Urinary bladder (tissue), 4 donors: ENCODE measurements around the gene KCNQ1OT1. TPM values are rescaled to one million over a fixed set of nuclear protein-coding genes. Genes with fewer than 3 reads are reported as not detected.

Source experiments
- DNase-seq: peaks from one replicate; pipeline ENCODE4 v3.0.0-alpha.2; 2015; ENCODE audit errors: extremely low spot score
- H3K27ac ChIP-seq: one replicate; pipeline ENCODE4 v1.5.1; 2013; ENCODE audit warnings: low read depth, mild to moderate bottlenecking, moderate library complexity
- H3K36me3 ChIP-seq: one replicate; pipeline ENCODE4 v1.6.1; 2013; ENCODE audit warnings: mild to moderate bottlenecking, moderate library complexity; ENCODE audit not compliant: insufficient read depth
- H3K4me1 ChIP-seq: one replicate; pipeline ENCODE4 v1.6.1; 2013; ENCODE audit warnings: mild to moderate bottlenecking, moderate library complexity; ENCODE audit not compliant: insufficient read depth
- H3K4me3 ChIP-seq: one replicate; pipeline ENCODE4 v1.5.1; 2013; ENCODE audit warnings: low read depth, low read length
- WGBS: extraction: QIAGEN DNeasy Blood & Tissue Kit; methylation state at CpG from one replicate; pipeline ENCODE4 v1.1.7; 2013; 5-methylcytosine and 5-hydroxymethylcytosine counted together
- polyA plus RNA-seq: library from polyadenylated mRNA; stranded (reverse); fragments of 200-250 nt; gene quantifications from one replicate; pipeline ENCODE4 v1.2.3, GENCODE V29; 2013
- total RNA-seq: library from RNA; depleted of rRNA; stranded (reverse); fragments of >200 nt; gene quantifications from one replicate; pipeline ENCODE4 v1.2.3, GENCODE V29; 2014
- donor health status: healthy with polysubstance abuse.
- donor health status: healthy.

KCNQ1OT1 gene
- total and polyA plus RNA-seq, 2 donors = 0.06 to 24.7 TPM

GRCh38 chr11:2741006-2741376 is 41.2 kb upstream of the KCNQ1OT1 start:
- no peaks in the 10 kb centered on the region for H3K36me3 ChIP-seq
- no peak overlapping the region for H3K27ac ChIP-seq
- DNase-seq = no peak
- H3K4me1 ChIP-seq = no peaks in the 10 kb centered on the region
- no peak overlapping the region for H3K4me3 ChIP-seq
- whole genome bisulfite sequencing = 85% methylated on average over 7 of the region's 7 CpGs

GRCh38 chr11:2740275-2740940 is 40.6 kb upstream of the KCNQ1OT1 start:
- no peak overlapping the region for H3K27ac ChIP-seq
- H3K36me3 ChIP-seq = no peaks in the 10 kb centered on the region
- no peaks in the 10 kb centered on the region for H3K4me1 ChIP-seq
- no peak overlapping the region for H3K4me3 ChIP-seq
- DNase-seq = no peak
- WGBS = 94% methylated on average over 17 of the region's 17 CpGs

- H3K36me3 ChIP-seq = no peaks in the 10 kb centered on the region
- DNase-seq = no peak
- no peaks in the 10 kb centered on the region for H3K4me1 ChIP-seq
- no peak overlapping the region for H3K4me3 ChIP-seq
- no peak overlapping the region for H3K27ac ChIP-seq
- WGBS = 94% methylated on average over 18 of the region's 18 CpGs
Measured at GRCh38 chr11:2739531-2740274, 39.9 kb upstream of the KCNQ1OT1 start.

- Histone ChIP-seq H3K4me1 (no peaks in the 10 kb centered on the region), H3K27ac (no peak overlapping the region), H3K36me3 (no peaks in the 10 kb centered on the region), H3K4me3 (no peak overlapping the region)
- no peak for DNase-seq
- WGBS = 95% methylated on average over 14 of the region's 14 CpGs
Measured at GRCh38 chr11:2738551-2739431, 39.0 kb upstream of the KCNQ1OT1 start.

- WGBS = 67% methylated on average over 5 of the region's 5 CpGs
- Histone ChIP-seq H3K4me1 (no peaks in the 10 kb centered on the region), H3K4me3 (no peak overlapping the region), H3K36me3 (no peaks in the 10 kb centered on the region), H3K27ac (no peak overlapping the region)
- no peak for DNase-seq
Measured at GRCh38 chr11:2737866-2738265, 38.1 kb upstream of the KCNQ1OT1 start.

- no peaks in the 10 kb centered on the region for H3K4me1 ChIP-seq
- no peak overlapping the region for H3K27ac ChIP-seq
- no peaks in the 10 kb centered on the region for H3K36me3 ChIP-seq
- H3K4me3 ChIP-seq = no peak overlapping the region
- WGBS = 81% methylated on average over 7 of the region's 7 CpGs
- no peak for DNase-seq
Measured at GRCh38 chr11:2737226-2737590, 37.4 kb upstream of the KCNQ1OT1 start.

- no peaks in the 10 kb centered on the region for H3K4me1 ChIP-seq
- DNase-seq = no peak
- no peak overlapping the region for H3K27ac ChIP-seq
- H3K36me3 ChIP-seq = no peaks in the 10 kb centered on the region
- 95% methylated on average over 21 of the region's 21 CpGs for WGBS
- no peak overlapping the region for H3K4me3 ChIP-seq
Measured at GRCh38 chr11:2736577-2737225, 36.9 kb upstream of the KCNQ1OT1 start.

GRCh38 chr11:2735053-2735589 is 35.3 kb upstream of the KCNQ1OT1 start:
- Histone ChIP-seq H3K27ac (no peak overlapping the region), H3K4me3 (no peak overlapping the region), H3K4me1 (no peaks in the 10 kb centered on the region), H3K36me3 (no peaks in the 10 kb centered on the region)
- no peak for DNase-seq
- WGBS = 95% methylated on average over 12 of the region's 12 CpGs

- DNase-seq = no peak
- Histone ChIP-seq H3K27ac (no peak overlapping the region), H3K4me3 (no peak overlapping the region), H3K36me3 (no peaks in the 10 kb centered on the region), H3K4me1 (no peaks in the 10 kb centered on the region)
- WGBS = 88% methylated on average over 32 of the region's 32 CpGs
Measured at GRCh38 chr11:2734181-2735052, 34.6 kb upstream of the KCNQ1OT1 start.

- no peak overlapping the region for H3K27ac ChIP-seq
- WGBS = 95% methylated on average over 12 of the region's 12 CpGs
- H3K4me3 ChIP-seq = no peak overlapping the region
- DNase-seq = no peak
- no peaks in the 10 kb centered on the region for H3K36me3 ChIP-seq
- H3K4me1 ChIP-seq = no peaks in the 10 kb centered on the region
Measured at GRCh38 chr11:2732940-2733628, 33.3 kb upstream of the KCNQ1OT1 start.

- DNase-seq = no peak
- Histone ChIP-seq H3K4me3 (no peak overlapping the region), H3K36me3 (no peaks in the 10 kb centered on the region), H3K4me1 (no peaks in the 10 kb centered on the region), H3K27ac (no peak overlapping the region)
- 93% methylated on average over 32 of the region's 32 CpGs for WGBS
Measured at GRCh38 chr11:2732261-2732939, 32.6 kb upstream of the KCNQ1OT1 start.
